NT2/D1 (cell line): ENCODE measurements around the gene RGS14.

Source experiments
- DNase-seq: peaks from one replicate; pipeline ENCODE4 v3.0.0-alpha.2; 2011; ENCODE audit warnings: low read depth, low spot score
- H3K27me3 ChIP-seq: 2 replicates; pipeline ENCODE4 v1.6.0; 2011; ENCODE audit warnings: mild to moderate bottlenecking; ENCODE audit not compliant: insufficient read length, insufficient read depth
- H3K36me3 ChIP-seq: 2 replicates; pipeline ENCODE4 v1.6.1; 2011; ENCODE audit warnings: mild to moderate bottlenecking, low read length, mixed read lengths; ENCODE audit not compliant: insufficient read depth, insufficient read length
- H3K4me1 ChIP-seq: 2 replicates; pipeline ENCODE4 v1.5.1; 2011; ENCODE audit not compliant: insufficient read depth, insufficient read length
- H3K4me3 ChIP-seq: 2 replicates; pipeline ENCODE4 v1.5.1; 2011; ENCODE audit warnings: low read depth; ENCODE audit not compliant: insufficient read length
- H3K9ac ChIP-seq: 2 replicates; pipeline ENCODE4 v1.6.0; 2011; ENCODE audit warnings: low read depth; ENCODE audit not compliant: insufficient read length
- H3K9me3 ChIP-seq: 2 replicates; pipeline ENCODE4 v1.5.1; 2011; ENCODE audit warnings: mild to moderate bottlenecking, low read length; ENCODE audit not compliant: insufficient read depth
- SUZ12 ChIP-seq: IDR thresholded peaks from 2 replicates; pipeline ENCODE4 v1.6.1; 2011; ENCODE audit not compliant: insufficient read length, insufficient read depth; ENCODE audit errors: extremely low read depth
- YY1 ChIP-seq: IDR thresholded peaks from 2 replicates; pipeline ENCODE4 v1.6.1; 2011; ENCODE audit not compliant: insufficient read length, insufficient read depth
- ZNF274 ChIP-seq: IDR thresholded peaks from 2 replicates; pipeline ENCODE4 v1.6.1; 2011; ENCODE audit warnings: mild to moderate bottlenecking, low read depth, low read length

The RGS14 gene

DNA sequence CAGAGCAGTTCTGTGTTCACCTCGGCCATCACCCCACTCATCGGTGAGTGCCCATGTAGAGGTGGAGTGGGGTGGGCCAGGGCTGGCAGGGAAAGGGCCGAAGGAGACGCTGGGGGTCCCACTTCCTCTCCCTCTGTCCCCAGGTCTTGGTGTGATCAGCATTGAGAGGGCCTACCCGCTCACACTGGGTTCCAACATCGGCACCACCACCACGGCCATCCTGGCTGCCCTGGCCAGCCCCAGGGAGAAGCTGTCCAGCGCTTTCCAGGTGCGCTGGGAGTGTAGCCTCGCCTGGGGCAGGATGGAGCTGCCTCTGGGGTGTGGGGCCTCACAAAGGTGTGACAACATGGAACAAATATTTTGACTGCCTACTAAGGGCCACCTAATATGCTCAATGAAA is 39.1 kb downstream of the RGS14 start:
- no peak for DNase-seq
- H3K27me3 ChIP-seq = peaks cover 28% of the 10 kb centered on the region
- peaks cover 4% of the 10 kb centered on the region for H3K4me1 ChIP-seq
- TF ChIP-seq YY1 = no peak
- no peak for TF ChIP-seq ZNF274
- no peak for TF ChIP-seq SUZ12
- H3K9ac ChIP-seq = no peak overlapping the region
- H3K9me3 ChIP-seq = peaks cover 3% of the 10 kb centered on the region; the same call in 1 of the 2 replicates
- H3K4me3 ChIP-seq = no peak overlapping the region
- H3K36me3 ChIP-seq = no peaks in the 10 kb centered on the region

DNA sequence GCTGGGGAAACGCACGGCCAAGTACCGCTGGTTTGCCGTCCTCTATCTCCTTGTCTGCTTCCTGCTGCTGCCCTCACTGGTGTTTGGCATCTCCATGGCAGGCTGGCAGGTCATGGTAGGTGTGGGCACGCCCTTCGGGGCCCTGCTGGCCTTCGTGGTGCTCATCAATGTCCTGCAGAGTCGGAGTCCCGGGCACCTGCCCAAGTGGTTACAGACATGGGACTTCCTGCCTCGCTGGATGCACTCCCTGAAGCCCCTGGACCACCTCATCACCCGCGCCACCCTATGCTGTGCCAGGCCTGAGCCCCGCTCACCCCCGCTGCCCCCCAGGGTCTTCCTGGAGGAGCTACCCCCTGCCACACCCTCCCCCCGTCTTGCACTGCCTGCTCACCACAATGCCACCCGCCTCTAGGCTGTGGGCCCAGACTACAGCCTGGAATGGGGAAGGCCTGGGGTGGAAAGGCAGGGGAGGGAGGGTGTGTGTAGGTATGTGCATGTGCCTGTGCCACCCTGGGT is 40.2 kb downstream of the RGS14 start:
- peaks cover 39% of the 10 kb centered on the region for H3K27me3 ChIP-seq
- TF ChIP-seq YY1 (no peak), ZNF274 (no peak), SUZ12 (no peak)

DNA sequence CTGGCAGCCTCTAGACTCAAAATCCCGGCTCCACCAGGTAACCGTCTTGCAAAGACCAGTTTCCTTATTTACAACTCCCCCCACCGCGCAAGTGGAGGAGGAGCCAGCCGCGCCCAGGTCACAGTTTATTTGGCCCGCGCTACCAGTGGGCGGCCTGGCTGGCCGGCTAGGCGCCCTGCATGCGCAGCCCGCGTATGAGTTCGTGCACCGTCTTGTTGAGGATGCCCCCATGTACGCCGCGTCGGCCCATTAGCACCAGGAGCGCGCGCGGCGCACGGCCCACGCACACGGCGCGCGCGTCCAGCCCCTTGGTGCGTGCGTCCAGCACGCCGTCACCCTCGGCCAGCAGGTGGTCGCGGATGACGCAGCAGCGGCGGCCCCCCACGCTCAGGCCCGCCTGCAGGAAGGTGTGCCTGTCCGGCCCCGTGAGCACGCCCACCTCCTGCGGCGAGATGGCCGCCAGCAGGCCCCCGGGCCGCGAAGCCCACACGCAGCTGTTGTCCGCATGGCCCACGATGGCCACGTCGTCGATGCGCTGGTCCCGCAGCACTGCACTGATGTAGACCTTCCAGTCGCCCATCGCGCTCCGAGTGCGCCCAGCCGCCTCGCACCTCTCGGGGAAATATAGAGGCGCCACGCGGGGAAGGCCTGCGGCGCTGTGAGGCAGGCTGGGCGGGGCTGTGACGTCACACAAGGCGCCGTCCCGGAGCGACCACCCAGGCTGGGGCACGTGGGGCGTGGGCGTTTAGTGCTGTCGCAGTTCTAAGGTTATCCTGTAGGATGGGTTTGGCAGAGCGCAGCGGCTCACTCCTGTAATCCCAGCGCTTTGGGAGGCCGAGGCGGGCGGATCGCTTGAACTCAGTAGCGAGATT is 42.5 kb downstream of the RGS14 start, which contains the start of gene PFN3:
Gene PFN3, minus strand, starts transcription at position 665 of the 872 bp plus-strand sequence. Its CDS starts 85 bp downstream, at position 580.
- Histone ChIP-seq H3K4me3 (no peak within 1 kb of the TSS), H3K27me3 (peaks cover 62% of the 10 kb centered on the region), H3K9ac (no peak within 1 kb of the TSS), H3K4me1 (peaks cover 18% of the 10 kb centered on the region), H3K9me3 (peaks cover 9% of the 10 kb centered on the region; the same call in 1 of the 2 replicates), H3K36me3 (no peaks in the 10 kb centered on the region)
- no peak for DNase-seq
- TF ChIP-seq SUZ12 (no peak), ZNF274 (no peak), YY1 (no peak)

More for the DNA sequence above, 40.2 kb downstream of the RGS14 start:
- Histone ChIP-seq H3K9me3 (peaks cover 9% of the 10 kb centered on the region; the same call in 1 of the 2 replicates), H3K36me3 (no peaks in the 10 kb centered on the region), H3K4me1 (peaks cover 11% of the 10 kb centered on the region), H3K4me3 (no peak overlapping the region), H3K9ac (no peak overlapping the region)
- no peak for DNase-seq

DNA sequence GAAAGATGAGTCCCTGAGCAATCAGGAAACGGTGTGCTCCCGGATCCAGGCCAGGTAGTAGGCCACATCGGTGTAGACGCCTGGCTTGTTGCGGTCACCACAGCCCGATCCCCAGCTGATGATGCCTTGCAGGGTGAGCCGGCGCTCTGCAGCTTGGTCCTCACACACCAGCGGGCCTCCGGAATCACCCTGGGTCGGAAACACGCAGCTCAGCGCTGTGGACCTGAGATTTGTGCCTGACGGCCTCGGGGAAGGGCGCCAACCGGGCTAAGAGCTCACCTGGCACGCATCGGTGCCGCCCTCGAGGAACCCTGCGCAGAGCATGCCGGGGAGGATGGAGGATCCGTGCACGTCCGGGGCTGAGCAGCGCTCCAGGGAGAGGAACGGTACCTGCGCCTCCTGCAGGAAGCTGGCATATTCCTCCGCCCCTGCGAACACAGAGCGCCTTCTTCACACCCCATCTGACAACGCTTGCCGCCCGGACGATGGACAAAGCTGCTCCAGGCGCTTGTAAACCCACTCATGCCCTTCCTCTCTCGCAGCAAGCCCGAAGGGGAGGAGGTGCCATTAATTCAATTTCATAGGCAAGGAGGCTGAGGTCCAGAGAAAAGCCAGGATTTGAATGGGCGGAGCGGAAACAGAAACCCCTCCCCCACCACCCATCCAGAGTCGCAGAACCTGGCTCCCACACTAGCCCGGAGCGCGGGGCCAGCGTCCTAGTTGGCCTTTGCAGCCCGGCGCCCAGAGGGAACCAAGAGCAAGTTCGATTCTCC is 44.7 kb downstream of the RGS14 start:
- no peak for TF ChIP-seq SUZ12
- peak; percentile 8 for TF ChIP-seq YY1
- TF ChIP-seq ZNF274 = no peak
- Histone ChIP-seq H3K4me3 (peak overlapping the region; percentile 61), H3K9ac (peak overlapping the region; percentile 86), H3K9me3 (peaks cover 9% of the 10 kb centered on the region; the same call in 1 of the 2 replicates), H3K36me3 (no peaks in the 10 kb centered on the region), H3K4me1 (peaks cover 16% of the 10 kb centered on the region), H3K27me3 (peaks cover 75% of the 10 kb centered on the region)
- peak; percentile 68 for DNase-seq

DNA sequence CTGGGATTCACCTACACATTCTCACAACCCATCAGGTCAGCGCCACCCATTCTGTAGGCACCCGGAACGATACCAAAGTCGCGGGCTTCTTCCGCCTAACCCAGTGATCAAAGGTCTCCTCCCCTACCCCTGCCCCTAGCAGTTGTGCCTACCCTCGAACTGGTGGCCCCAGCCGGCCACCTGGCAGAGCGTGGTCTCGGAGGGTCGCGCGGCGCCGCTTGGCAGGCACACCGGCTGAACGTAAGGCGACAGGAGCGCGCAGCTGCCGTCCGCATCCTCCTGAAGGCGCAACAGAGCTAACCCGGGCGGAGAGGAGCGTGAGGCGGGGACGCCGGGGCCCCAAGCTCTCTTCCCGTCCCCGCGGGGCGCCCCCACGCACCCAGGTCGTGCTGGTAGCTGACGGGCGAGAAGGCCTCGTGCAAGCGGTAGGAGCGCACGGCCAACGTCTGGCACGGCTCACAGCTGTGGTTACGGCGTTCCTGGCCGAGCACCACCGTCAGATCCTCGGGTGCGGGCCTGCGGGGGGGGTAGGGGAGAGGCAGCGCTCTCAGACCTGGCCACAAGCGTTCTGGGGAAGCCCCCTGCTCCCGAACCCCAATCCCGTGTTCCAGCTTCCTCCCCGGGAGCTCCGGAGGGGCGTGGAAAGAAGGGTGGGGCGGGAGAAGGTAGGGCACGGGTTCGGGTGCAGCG is 45.5 kb downstream of the RGS14 start:
- no peak for DNase-seq
- Histone ChIP-seq H3K4me1 (peaks cover 16% of the 10 kb centered on the region), H3K36me3 (no peaks in the 10 kb centered on the region), H3K27me3 (peaks cover 72% of the 10 kb centered on the region), H3K9me3 (peaks cover 9% of the 10 kb centered on the region; the same call in 1 of the 2 replicates), H3K4me3 (peak overlapping the region; percentile 61), H3K9ac (peak overlapping the region; percentile 86)
- TF ChIP-seq ZNF274 (no peak), YY1 (no peak), SUZ12 (peak; percentile 18)

DNA sequence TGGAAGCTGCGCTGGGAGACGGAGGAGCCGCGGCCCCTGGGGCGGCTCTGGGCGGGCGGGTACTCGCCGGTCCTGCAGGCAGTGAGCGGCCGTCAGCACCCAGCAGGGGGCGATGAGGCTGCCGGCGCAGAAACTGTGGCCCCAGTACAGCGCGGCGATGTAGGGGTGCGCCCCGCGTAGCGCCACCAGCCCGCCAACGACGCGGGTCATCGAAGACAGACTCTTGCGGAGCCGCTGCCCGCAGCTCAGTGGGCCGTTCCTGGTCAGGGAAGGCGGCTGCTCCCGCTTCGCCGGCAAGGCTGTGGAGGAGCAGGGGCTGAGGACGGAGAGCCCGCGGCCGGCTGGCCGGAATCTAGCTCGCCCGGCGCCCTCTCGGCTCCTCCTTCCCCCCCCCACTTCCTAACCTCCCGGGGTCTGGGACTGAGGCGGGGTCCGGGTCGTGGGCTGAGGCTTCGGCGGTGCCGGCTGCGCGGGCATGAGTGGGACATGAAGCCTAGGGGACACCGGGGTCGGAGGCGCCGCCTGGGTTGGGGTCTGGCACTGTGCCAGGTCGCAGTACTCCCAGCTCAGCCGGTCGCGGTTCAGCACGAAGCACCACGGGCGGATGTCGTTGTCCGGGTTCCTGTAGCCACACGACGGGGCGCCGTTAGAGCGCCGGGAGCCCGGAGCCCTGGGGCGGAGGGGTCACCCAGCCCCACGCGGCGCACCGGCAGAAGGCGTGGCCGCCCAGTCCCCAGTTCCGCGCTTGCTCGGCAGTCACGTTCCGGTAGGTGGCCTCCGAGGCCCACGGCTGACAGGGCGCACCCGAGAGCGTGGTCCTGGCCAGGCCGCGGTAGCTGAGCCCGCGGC is 46.3 kb downstream of the RGS14 start:
- peak overlapping the region; percentile 61 for H3K4me3 ChIP-seq
- H3K4me1 ChIP-seq = peaks cover 16% of the 10 kb centered on the region
- peaks cover 9% of the 10 kb centered on the region; the same call in 1 of the 2 replicates for H3K9me3 ChIP-seq
- H3K36me3 ChIP-seq = no peaks in the 10 kb centered on the region
- no peak for DNase-seq
- peak overlapping the region; percentile 86 for H3K9ac ChIP-seq
- TF ChIP-seq ZNF274 (no peak), SUZ12 (no peak), YY1 (no peak)
- peaks cover 74% of the 10 kb centered on the region for H3K27me3 ChIP-seq
